IPS-15b (cell line): ENCODE measurements around the gene ZNF473.

Source experiments
- H3K27me3 ChIP-seq: one replicate; pipeline ENCODE4 v1.6.1; 2013; ENCODE audit warnings: low read length; ENCODE audit not compliant: control insufficient read depth, insufficient read depth
- H3K36me3 ChIP-seq: one replicate; pipeline ENCODE4 v1.6.1; 2013; ENCODE audit warnings: low read length; ENCODE audit not compliant: control insufficient read depth, insufficient read depth
- H3K4me1 ChIP-seq: one replicate; pipeline ENCODE4 v1.6.1; 2013; ENCODE audit warnings: mild to moderate bottlenecking, low read length; ENCODE audit not compliant: control insufficient read depth, insufficient read depth
- H3K4me3 ChIP-seq: one replicate; pipeline ENCODE4 v1.5.1; 2013; ENCODE audit warnings: low read depth, low read length
- H3K9ac ChIP-seq: one replicate; pipeline ENCODE4 v1.6.1; 2013; ENCODE audit warnings: low read depth, mild to moderate bottlenecking, low read length
- H3K9me3 ChIP-seq: one replicate; pipeline ENCODE4 v1.6.1; 2013; ENCODE audit warnings: mild to moderate bottlenecking, low read length; ENCODE audit not compliant: control insufficient read depth, insufficient read depth

ZNF473 gene

GRCh38 chr19:50025794-50026549 is at the start of gene ZNF473:
Gene ZNF473, plus strand, starts transcription at chr19:50026005. Its CDS starts 5,078 bp downstream, at chr19:50031083.
- Histone ChIP-seq H3K9ac (peak within 1 kb of the TSS; percentile 67), H3K36me3 (no peaks in the 10 kb centered on the region), H3K4me1 (peaks cover 5% of the 10 kb centered on the region), H3K9me3 (no peaks in the 10 kb centered on the region), H3K4me3 (peak within 1 kb of the TSS; percentile 92), H3K27me3 (no peaks in the 10 kb centered on the region)

- Histone ChIP-seq H3K9me3 (no peaks in the 10 kb centered on the region), H3K4me1 (no peaks in the 10 kb centered on the region), H3K9ac (no peak overlapping the region), H3K36me3 (no peaks in the 10 kb centered on the region), H3K27me3 (no peaks in the 10 kb centered on the region), H3K4me3 (no peak overlapping the region)
These were observed 49.3 kb upstream of the ZNF473 start for GRCh38 chr19:49976496-49976895.

- Histone ChIP-seq H3K36me3 (no peaks in the 10 kb centered on the region), H3K4me3 (no peak overlapping the region), H3K9me3 (no peaks in the 10 kb centered on the region), H3K9ac (no peak overlapping the region), H3K27me3 (no peaks in the 10 kb centered on the region), H3K4me1 (no peaks in the 10 kb centered on the region)
These were observed 48.7 kb upstream of the ZNF473 start for GRCh38 chr19:49977076-49977475.

GRCh38 chr19:49977881-49978280 is 47.9 kb upstream of the ZNF473 start:
- Histone ChIP-seq H3K4me3 (no peak overlapping the region), H3K9ac (no peak overlapping the region), H3K9me3 (no peaks in the 10 kb centered on the region), H3K27me3 (no peaks in the 10 kb centered on the region), H3K4me1 (no peaks in the 10 kb centered on the region), H3K36me3 (no peaks in the 10 kb centered on the region)

- Histone ChIP-seq H3K36me3 (no peaks in the 10 kb centered on the region), H3K9me3 (no peaks in the 10 kb centered on the region), H3K4me3 (no peak overlapping the region), H3K27me3 (no peaks in the 10 kb centered on the region), H3K9ac (no peak overlapping the region), H3K4me1 (no peaks in the 10 kb centered on the region)
These were observed 47.5 kb upstream of the ZNF473 start for GRCh38 chr19:49978324-49978723.

- H3K9me3 ChIP-seq, result no peaks in the 10 kb centered on the region
- no peak overlapping the region for H3K4me3 ChIP-seq
- H3K4me1 ChIP-seq, result no peaks in the 10 kb centered on the region
- H3K9ac ChIP-seq, result no peak overlapping the region
- H3K36me3 ChIP-seq, result peaks cover 2% of the 10 kb centered on the region
- no peaks in the 10 kb centered on the region for H3K27me3 ChIP-seq
These were observed 43.9 kb upstream of the ZNF473 start for GRCh38 chr19:49981603-49982593.

- Histone ChIP-seq H3K9ac (no peak overlapping the region), H3K4me3 (no peak overlapping the region), H3K9me3 (no peaks in the 10 kb centered on the region), H3K4me1 (no peaks in the 10 kb centered on the region), H3K36me3 (peaks cover 2% of the 10 kb centered on the region), H3K27me3 (no peaks in the 10 kb centered on the region)
These were observed 42.1 kb upstream of the ZNF473 start for GRCh38 chr19:49983645-49984229.

GRCh38 chr19:49984491-49984890 is 41.3 kb upstream of the ZNF473 start:
- no peak overlapping the region for H3K4me3 ChIP-seq
- H3K4me1 ChIP-seq, result no peaks in the 10 kb centered on the region
- H3K9me3 ChIP-seq, result no peaks in the 10 kb centered on the region
- no peaks in the 10 kb centered on the region for H3K27me3 ChIP-seq
- peaks cover 2% of the 10 kb centered on the region for H3K36me3 ChIP-seq
- no peak overlapping the region for H3K9ac ChIP-seq

GRCh38 chr19:49985871-49986270 is 39.9 kb upstream of the ZNF473 start:
- no peaks in the 10 kb centered on the region for H3K27me3 ChIP-seq
- no peak overlapping the region for H3K4me3 ChIP-seq
- no peak overlapping the region for H3K9ac ChIP-seq
- H3K9me3 ChIP-seq, result no peaks in the 10 kb centered on the region
- peaks cover 2% of the 10 kb centered on the region for H3K36me3 ChIP-seq
- H3K4me1 ChIP-seq, result no peaks in the 10 kb centered on the region

- H3K4me1 ChIP-seq, result no peaks in the 10 kb centered on the region
- peaks cover 2% of the 10 kb centered on the region for H3K36me3 ChIP-seq
- no peaks in the 10 kb centered on the region for H3K27me3 ChIP-seq
- no peak overlapping the region for H3K4me3 ChIP-seq
- no peaks in the 10 kb centered on the region for H3K9me3 ChIP-seq
- H3K9ac ChIP-seq, result no peak overlapping the region
These were observed 39.5 kb upstream of the ZNF473 start for GRCh38 chr19:49986354-49986753.

GRCh38 chr19:49987159-49987698 is 38.6 kb upstream of the ZNF473 start:
- H3K4me1 ChIP-seq, result no peaks in the 10 kb centered on the region
- H3K4me3 ChIP-seq, result no peak overlapping the region
- H3K9me3 ChIP-seq, result no peaks in the 10 kb centered on the region
- peaks cover 2% of the 10 kb centered on the region for H3K36me3 ChIP-seq
- no peak overlapping the region for H3K9ac ChIP-seq
- H3K27me3 ChIP-seq, result no peaks in the 10 kb centered on the region
